PC-3 (cell line): Measurements from ENCODE around the gene MS4A6E.

Experiments
- CTCF ChIP-seq: fragments of 300-600 bp; sonication (generic); conservative IDR thresholded peaks from 2 replicates; pipeline ENCODE4 v1.5.1; 2017; ENCODE audit warnings: antibody characterized with exemption, low read depth, mild to moderate bottlenecking, low read length
- EZH2 ChIP-seq: fragments of 300-600 bp; sonication (generic); IDR thresholded peaks from one replicate; pipeline ENCODE4 v1.6.1; 2017; ENCODE audit warnings: antibody characterized with exemption, mild to moderate bottlenecking, low read length; ENCODE audit not compliant: unreplicated experiment

- TF ChIP-seq CTCF = no peak
- TF ChIP-seq EZH2 = no peak
These were observed 45.6 kb upstream of the MS4A6E start for GRCh38 chr11:60281485-60281884.
